NCI-H1048 (cell line): ENCODE measurements around the gene SLC43A2.
A peak's percentile ranks its signal among the peaks of the same experiment; 100 is the strongest.
"Not testable (repeated sequence)": the region's sequence is repeated elsewhere in the genome, so short reads cannot be mapped to it uniquely, and the experiment has no call there.

ENCODE experiments used
- DNase-seq: peaks from one replicate; lab custom pipeline; 2025; lab: John Stamatoyannopoulos, UW

The SLC43A2 gene

GRCh38 chr17:1627982-1628855 lies at the start of gene SLC43A2:
SLC43A2 (minus strand) TSS chr17:1628834; CDS start chr17:1627874, 960 bp downstream.
- peak; percentile 52 for DNase-seq

GRCh38 chr17:1676401-1676800 lies 47.8 kb upstream of the SLC43A2 start:
- no peak for DNase-seq

- no peak for DNase-seq
These were observed 44.6 kb upstream of the SLC43A2 start for GRCh38 chr17:1673041-1673785.

- DNase-seq = not testable (repeated sequence)
These were observed 35.3 kb upstream of the SLC43A2 start for GRCh38 chr17:1663934-1664333.

GRCh38 chr17:1661045-1661444 lies 32.4 kb upstream of the SLC43A2 start:
- DNase-seq = no peak

GRCh38 chr17:1658100-1658499 lies 29.5 kb upstream of the SLC43A2 start:
- no peak for DNase-seq

- no peak for DNase-seq
These were observed 25.1 kb upstream of the SLC43A2 start for GRCh38 chr17:1653735-1654134.

GRCh38 chr17:1652794-1653193 lies 24.2 kb upstream of the SLC43A2 start:
- DNase-seq = not testable (repeated sequence)

GRCh38 chr17:1651559-1651844 lies 22.9 kb upstream of the SLC43A2 start:
- DNase-seq = no peak

GRCh38 chr17:1650731-1651558 lies 22.3 kb upstream of the SLC43A2 start:
- DNase-seq = no peak

GRCh38 chr17:1649844-1650501 lies 21.3 kb upstream of the SLC43A2 start, which contains the start of gene RILP:
RILP (minus strand) TSS chr17:1649866; CDS start chr17:1649804, 62 bp downstream.
- no peak for DNase-seq

- DNase-seq = peak; percentile 75
These were observed 20.6 kb upstream of the SLC43A2 start for GRCh38 chr17:1648963-1649843.

GRCh38 chr17:1648173-1648962 lies 19.7 kb upstream of the SLC43A2 start:
- DNase-seq = no peak

GRCh38 chr17:1647802-1648171 lies 19.2 kb upstream of the SLC43A2 start:
- no peak for DNase-seq

- DNase-seq = no peak
These were observed 17.7 kb upstream of the SLC43A2 start for GRCh38 chr17:1646199-1646875.

GRCh38 chr17:1645207-1646171 lies 16.9 kb upstream of the SLC43A2 start, which contains the start of gene SCARF1:
SCARF1 (minus strand) TSS chr17:1645732; CDS start chr17:1645697, 35 bp downstream.
- no peak for DNase-seq

GRCh38 chr17:1644493-1645206 lies 16.0 kb upstream of the SLC43A2 start:
- no peak for DNase-seq
